Keratinocyte (primary cell): Measurements from ENCODE around the gene KDM5B.

Experiments
- CTCF ChIP-seq, 3 experiments: IDR thresholded peaks in 1 of 3; conservative IDR thresholded peaks in 1 of 3; optimal IDR thresholded peaks in 1 of 3; 2 replicates in 2 of 3; 3 replicates in 1 of 3; pipeline versions ENCODE3 to v1.5.1; 2011; ENCODE audit warnings: low read length in 3 of 3, mild to moderate bottlenecking in 3 of 3, moderate library complexity in 2 of 3, control low read depth in 1 of 3, inconsistent platforms in 1 of 3; ENCODE audit not compliant: insufficient read depth in 2 of 3; ENCODE audit errors: extremely low read depth in 1 of 3
- EZH2 ChIP-seq: IDR thresholded peaks from one replicate; pipeline ENCODE4 v1.6.1; 2012; ENCODE audit warnings: inconsistent platforms, mild to moderate bottlenecking, low read length, moderate library complexity

GRCh38 chr1:202765721-202766120 lies 42.5 kb downstream of the KDM5B start:
- TF ChIP-seq CTCF (optimal IDR thresholded peaks at IDR 0.05 in 1 of 3, IDR thresholded peaks at IDR 0.05 in 1 of 3, conservative IDR thresholded peaks at IDR 0.05 in 1 of 3; ENCODE audit: extremely low read depth in 1 of 3, insufficient read depth in 2 of 3, low read length in 3 of 3) (no peak), EZH2 (no peak)
